Measurements from ENCODE around the gene RPL7L1. TPM values are rescaled to one million over a fixed set of nuclear protein-coding genes. Genes with fewer than 3 reads are reported as not detected.
A peak's percentile ranks its signal among the peaks of the same experiment; 100 is the strongest.

Gene RPL7L1
- total and polyA plus RNA-seq, 2 of the 13 experiments (the other 11 are each of a cell fraction or from before 2014, with no cell fraction given): 51.6 to 179 TPM

DNA sequence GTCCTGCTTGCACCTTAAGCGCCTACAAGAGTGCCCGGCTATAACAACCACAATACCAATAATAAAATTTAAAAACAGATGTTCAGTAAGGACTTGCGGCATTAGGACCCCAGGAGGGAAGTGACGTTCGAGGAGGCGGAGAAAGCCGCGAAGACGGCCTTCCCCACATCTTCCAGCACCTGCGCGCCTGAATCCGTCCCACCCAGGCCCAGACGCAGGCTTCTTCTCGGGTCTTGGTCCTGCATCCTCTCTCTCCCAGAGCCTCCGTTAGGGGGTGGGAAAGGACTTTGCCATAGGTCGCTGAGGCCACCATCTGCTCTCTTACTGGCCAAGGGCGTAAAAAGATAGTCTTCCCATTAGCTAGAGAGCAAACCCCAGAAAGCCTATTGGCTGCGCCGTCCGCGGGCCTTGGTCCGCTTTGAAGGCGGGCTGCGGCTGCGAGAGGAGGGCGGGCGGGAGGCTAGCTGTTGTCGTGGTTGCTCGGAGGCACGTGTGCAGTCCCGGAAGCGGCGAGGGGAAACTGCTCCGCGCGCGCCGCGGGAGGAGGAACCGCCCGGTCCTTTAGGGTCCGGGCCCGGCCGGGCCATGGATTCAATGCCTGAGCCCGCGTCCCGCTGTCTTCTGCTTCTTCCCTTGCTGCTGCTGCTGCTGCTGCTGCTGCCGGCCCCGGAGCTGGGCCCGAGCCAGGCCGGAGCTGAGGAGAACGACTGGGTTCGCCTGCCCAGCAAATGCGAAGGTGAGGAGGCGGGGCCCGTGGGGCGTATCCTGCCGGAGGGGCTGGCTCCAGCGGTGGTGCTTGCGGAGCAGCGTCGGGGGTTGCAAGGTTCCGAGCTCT is 49.8 kb downstream of the RPL7L1 start, which contains the start of gene CNPY3 (continued):
- peak; percentile 83 for TF ChIP-seq YEATS2 (CRISPR knock-in tag; IDR thresholded peaks at IDR 0.05; ENCODE audit: borderline replicate concordance)
- TF ChIP-seq, protein P1, sequence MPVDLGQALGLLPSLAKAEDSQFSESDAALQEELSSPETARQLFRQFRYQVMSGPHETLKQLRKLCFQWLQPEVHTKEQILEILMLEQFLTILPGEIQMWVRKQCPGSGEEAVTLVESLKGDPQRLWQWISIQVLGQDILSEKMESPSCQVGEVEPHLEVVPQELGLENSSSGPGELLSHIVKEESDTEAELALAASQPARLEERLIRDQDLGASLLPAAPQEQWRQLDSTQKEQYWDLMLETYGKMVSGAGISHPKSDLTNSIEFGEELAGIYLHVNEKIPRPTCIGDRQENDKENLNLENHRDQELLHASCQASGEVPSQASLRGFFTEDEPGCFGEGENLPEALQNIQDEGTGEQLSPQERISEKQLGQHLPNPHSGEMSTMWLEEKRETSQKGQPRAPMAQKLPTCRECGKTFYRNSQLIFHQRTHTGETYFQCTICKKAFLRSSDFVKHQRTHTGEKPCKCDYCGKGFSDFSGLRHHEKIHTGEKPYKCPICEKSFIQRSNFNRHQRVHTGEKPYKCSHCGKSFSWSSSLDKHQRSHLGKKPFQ (CRISPR knock-in tag; IDR thresholded peaks at IDR 0.05; ENCODE audit: insufficient replicate concordance): peak; percentile 97
- peak; percentile 100 for TF ChIP-seq REL (CRISPR knock-in tag; conservative IDR thresholded peaks at IDR 0.05)
- TF ChIP-seq, protein P2, sequence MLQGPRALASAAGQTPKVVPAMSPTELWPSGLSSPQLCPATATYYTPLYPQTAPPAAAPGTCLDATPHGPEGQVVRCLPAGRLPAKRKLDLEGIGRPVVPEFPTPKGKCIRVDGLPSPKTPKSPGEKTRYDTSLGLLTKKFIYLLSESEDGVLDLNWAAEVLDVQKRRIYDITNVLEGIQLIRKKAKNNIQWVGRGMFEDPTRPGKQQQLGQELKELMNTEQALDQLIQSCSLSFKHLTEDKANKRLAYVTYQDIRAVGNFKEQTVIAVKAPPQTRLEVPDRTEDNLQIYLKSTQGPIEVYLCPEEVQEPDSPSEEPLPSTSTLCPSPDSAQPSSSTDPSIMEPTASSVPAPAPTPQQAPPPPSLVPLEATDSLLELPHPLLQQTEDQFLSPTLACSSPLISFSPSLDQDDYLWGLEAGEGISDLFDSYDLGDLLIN (CRISPR knock-in tag; IDR thresholded peaks at IDR 0.05; ENCODE audit: borderline replicate concordance): peak; percentile 27; the same call in 1 of the 2 replicates
- no peak for TF ChIP-seq MAFF (IDR thresholded peaks at IDR 0.05; ENCODE audit: low read depth, low read length)
- peak; percentile 95 for TF ChIP-seq KAT8 (CRISPR knock-in tag; IDR thresholded peaks at IDR 0.05)
- no peak for TF ChIP-seq STAG1 (CRISPR knock-in tag; IDR thresholded peaks at IDR 0.05)
- no peak; the same call in 1 of the 2 replicates for TF ChIP-seq RFXANK (CRISPR knock-in tag; IDR thresholded peaks at IDR 0.05)
- TF ChIP-seq ZFP62 (CRISPR knock-in tag; IDR thresholded peaks at IDR 0.05): no peak
- TF ChIP-seq ADNP (CRISPR knock-in tag; IDR thresholded peaks at IDR 0.05): no peak
- TF ChIP-seq, protein P3, sequence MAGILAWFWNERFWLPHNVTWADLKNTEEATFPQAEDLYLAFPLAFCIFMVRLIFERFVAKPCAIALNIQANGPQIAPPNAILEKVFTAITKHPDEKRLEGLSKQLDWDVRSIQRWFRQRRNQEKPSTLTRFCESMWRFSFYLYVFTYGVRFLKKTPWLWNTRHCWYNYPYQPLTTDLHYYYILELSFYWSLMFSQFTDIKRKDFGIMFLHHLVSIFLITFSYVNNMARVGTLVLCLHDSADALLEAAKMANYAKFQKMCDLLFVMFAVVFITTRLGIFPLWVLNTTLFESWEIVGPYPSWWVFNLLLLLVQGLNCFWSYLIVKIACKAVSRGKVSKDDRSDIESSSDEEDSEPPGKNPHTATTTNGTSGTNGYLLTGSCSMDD (CRISPR knock-in tag; IDR thresholded peaks at IDR 0.05): no peak
- TF ChIP-seq, protein P4, sequence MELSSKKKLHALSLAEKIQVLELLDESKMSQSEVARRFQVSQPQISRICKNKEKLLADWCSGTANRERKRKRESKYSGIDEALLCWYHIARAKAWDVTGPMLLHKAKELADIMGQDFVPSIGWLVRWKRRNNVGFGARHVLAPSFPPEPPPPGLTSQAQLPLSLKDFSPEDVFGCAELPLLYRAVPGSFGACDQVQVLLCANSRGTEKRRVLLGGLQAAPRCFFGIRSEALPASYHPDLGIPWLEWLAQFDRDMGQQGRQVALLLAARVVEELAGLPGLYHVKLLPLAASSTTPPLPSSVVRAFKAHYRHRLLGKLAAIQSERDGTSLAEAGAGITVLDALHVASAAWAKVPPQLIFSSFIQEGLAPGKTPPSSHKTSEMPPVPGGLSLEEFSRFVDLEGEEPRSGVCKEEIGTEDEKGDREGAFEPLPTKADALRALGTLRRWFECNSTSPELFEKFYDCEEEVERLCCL (CRISPR knock-in tag; IDR thresholded peaks at IDR 0.05; ENCODE audit: borderline replicate concordance): peak; percentile 94
- TF ChIP-seq, protein P5, sequence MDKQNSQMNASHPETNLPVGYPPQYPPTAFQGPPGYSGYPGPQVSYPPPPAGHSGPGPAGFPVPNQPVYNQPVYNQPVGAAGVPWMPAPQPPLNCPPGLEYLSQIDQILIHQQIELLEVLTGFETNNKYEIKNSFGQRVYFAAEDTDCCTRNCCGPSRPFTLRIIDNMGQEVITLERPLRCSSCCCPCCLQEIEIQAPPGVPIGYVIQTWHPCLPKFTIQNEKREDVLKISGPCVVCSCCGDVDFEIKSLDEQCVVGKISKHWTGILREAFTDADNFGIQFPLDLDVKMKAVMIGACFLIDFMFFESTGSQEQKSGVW (CRISPR knock-in tag; IDR thresholded peaks at IDR 0.05; ENCODE audit: borderline replicate concordance): peak; percentile 90; the same call in 1 of the 2 replicates
- TF ChIP-seq, protein P6, sequence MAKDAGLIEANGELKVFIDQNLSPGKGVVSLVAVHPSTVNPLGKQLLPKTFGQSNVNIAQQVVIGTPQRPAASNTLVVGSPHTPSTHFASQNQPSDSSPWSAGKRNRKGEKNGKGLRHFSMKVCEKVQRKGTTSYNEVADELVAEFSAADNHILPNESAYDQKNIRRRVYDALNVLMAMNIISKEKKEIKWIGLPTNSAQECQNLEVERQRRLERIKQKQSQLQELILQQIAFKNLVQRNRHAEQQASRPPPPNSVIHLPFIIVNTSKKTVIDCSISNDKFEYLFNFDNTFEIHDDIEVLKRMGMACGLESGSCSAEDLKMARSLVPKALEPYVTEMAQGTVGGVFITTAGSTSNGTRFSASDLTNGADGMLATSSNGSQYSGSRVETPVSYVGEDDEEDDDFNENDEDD (CRISPR knock-in tag; IDR thresholded peaks at IDR 0.05; ENCODE audit: borderline replicate concordance): peak; percentile 100
- no peak for TF ChIP-seq ZNF674 (CRISPR knock-in tag; IDR thresholded peaks at IDR 0.05; ENCODE audit: low read depth)
- peak; percentile 98 for TF ChIP-seq ZNF343 (CRISPR knock-in tag; IDR thresholded peaks at IDR 0.05)
- TF ChIP-seq POLR2A (IDR thresholded peaks at IDR 0.05; ENCODE audit: insufficient read depth in 1 of 2, low read depth in 2 of 2, low read length in 2 of 2): peak; percentile 70 to 74
- peak; percentile 92 for TF ChIP-seq ZNF33B (CRISPR knock-in tag; IDR thresholded peaks at IDR 0.05)
- peak; percentile 64; the same call in 1 of the 2 replicates for TF ChIP-seq ZNF20 (CRISPR knock-in tag; IDR thresholded peaks at IDR 0.05)
- TF ChIP-seq, protein P7, sequence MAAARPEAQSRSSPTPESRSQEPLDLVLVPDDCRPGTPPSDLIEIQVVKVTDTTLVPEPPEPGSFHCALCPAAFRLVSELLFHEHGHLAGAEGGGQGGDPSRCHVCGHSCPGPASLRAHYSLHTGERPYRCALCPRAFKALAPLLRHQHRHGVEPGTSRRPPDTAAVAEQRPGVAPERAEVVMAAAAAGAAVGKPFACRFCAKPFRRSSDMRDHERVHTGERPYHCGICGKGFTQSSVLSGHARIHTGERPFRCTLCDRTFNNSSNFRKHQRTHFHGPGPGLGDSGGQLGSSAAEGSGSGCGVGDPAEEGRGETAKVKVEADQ (CRISPR knock-in tag; IDR thresholded peaks at IDR 0.05; ENCODE audit: borderline replicate concordance): peak; percentile 81
